CD4-positive, alpha-beta T cell treated with Interleukin-10 for 1 hour (primary cell): ENCODE results near the gene FBP2.
"Not testable (repeated sequence)": the region's sequence is repeated elsewhere in the genome, so short reads cannot be mapped to it uniquely, and the experiment has no call there.

Experiments
- DNase-seq: peaks from one replicate; pipeline ENCODE4 v3.0.0-alpha.2; 2020

The FBP2 gene

GRCh38 chr9:94603259-94604160 is 9.9 kb upstream of the FBP2 start:
- peak; percentile 60 for DNase-seq

- no peak for DNase-seq
These were observed 9.0 kb upstream of the FBP2 start for GRCh38 chr9:94602666-94603065.

GRCh38 chr9:94600715-94601114 is 7.1 kb upstream of the FBP2 start:
- DNase-seq, result no peak

GRCh38 chr9:94600258-94600657 is 6.6 kb upstream of the FBP2 start:
- no peak for DNase-seq

- no peak for DNase-seq
These were observed 5.5 kb upstream of the FBP2 start for GRCh38 chr9:94599102-94599501.

GRCh38 chr9:94592683-94593082 is 941 bp downstream of the FBP2 start:
- DNase-seq, result not testable (repeated sequence)

- DNase-seq, result no peak
These were observed 1.7 kb downstream of the FBP2 start for GRCh38 chr9:94591876-94592275.

GRCh38 chr9:94591046-94591545 is 2.5 kb downstream of the FBP2 start:
- not testable (repeated sequence) for DNase-seq

- no peak for DNase-seq
These were observed 4.9 kb downstream of the FBP2 start for GRCh38 chr9:94588681-94589080.

GRCh38 chr9:94586814-94587213 is 6.8 kb downstream of the FBP2 start:
- DNase-seq, result no peak

- no peak for DNase-seq
These were observed 7.3 kb downstream of the FBP2 start for GRCh38 chr9:94586316-94586715.

GRCh38 chr9:94584555-94584954 is 9.1 kb downstream of the FBP2 start:
- peak; percentile 25 for DNase-seq

- DNase-seq, result no peak
These were observed 11.9 kb downstream of the FBP2 start for GRCh38 chr9:94581728-94582127.

- DNase-seq, result no peak
These were observed 16.1 kb downstream of the FBP2 start for GRCh38 chr9:94577571-94577970.

GRCh38 chr9:94577036-94577435 is 16.6 kb downstream of the FBP2 start:
- no peak for DNase-seq

GRCh38 chr9:94576131-94576530 is 17.5 kb downstream of the FBP2 start:
- no peak for DNase-seq

- no peak for DNase-seq
These were observed 24.5 kb downstream of the FBP2 start for GRCh38 chr9:94568972-94569712.

GRCh38 chr9:94568250-94568889 is 25.3 kb downstream of the FBP2 start:
- DNase-seq, result no peak

GRCh38 chr9:94567271-94567670 is 26.4 kb downstream of the FBP2 start:
- no peak for DNase-seq

GRCh38 chr9:94566550-94566949 is 27.1 kb downstream of the FBP2 start:
- DNase-seq, result no peak

GRCh38 chr9:94564279-94564678 is 29.3 kb downstream of the FBP2 start:
- DNase-seq, result not testable (repeated sequence)

- no peak for DNase-seq
These were observed 30.1 kb downstream of the FBP2 start for GRCh38 chr9:94563548-94563947.

GRCh38 chr9:94560237-94560636 is 33.4 kb downstream of the FBP2 start:
- DNase-seq, result no peak
